HG02610 (cell line): ENCODE data around the gene MAP4K4.

ENCODE experiments used
- ATAC-seq: cut with Tn5 transposase; IDR thresholded peaks from one replicate; pipeline ENCODE4 v1.9.1; 2021; ENCODE audit warnings: mild to moderate bottlenecking, moderate library complexity; ENCODE audit not compliant: unreplicated experiment

The MAP4K4 gene

DNA sequence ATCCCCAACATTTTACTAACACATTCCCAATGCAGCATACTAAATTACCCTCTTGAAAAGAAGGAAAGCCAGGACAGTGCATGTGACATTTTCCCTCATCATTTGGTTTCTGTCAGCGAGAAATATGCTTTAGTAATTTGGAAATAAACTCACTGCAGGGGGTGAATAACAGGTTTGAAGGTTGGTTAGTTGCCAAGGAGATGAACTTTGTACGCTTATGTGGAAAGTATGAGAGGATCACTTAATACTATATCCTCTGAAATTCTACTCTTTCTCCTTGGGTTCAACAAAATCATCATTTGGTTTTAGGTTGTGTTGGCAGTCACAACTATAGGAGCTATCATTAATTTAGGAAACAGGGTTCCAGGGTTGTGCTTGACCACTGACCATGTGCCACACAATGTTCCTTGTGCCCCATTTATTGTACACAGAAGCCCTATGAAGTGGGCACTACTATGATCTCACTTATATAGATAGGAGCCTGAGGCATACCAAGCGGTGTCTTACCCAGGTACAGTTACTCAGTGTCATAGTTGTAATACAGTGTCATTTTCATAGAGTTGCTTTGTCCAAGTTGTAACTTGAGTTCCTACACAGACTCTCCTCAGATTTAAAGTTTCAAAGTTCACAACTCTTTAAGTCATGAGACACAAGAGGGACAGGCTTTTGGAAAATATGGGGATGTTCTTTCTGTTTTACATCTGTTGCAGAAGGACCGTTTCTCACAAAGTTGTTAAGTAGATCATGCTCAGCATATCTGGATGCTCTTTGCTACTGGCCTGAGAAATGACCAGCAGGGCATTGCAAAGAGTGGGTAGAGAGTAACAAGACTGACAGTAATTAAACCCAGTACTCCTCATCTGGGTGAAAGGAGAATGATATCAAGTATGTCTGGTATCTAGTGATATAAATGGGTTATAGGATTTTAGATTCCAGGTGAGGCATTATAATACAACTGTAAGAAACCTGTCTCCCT is 91.8 kb downstream of the MAP4K4 start:
- no peak for ATAC-seq

GRCh38 chr2:101790416-101790815 is 92.9 kb downstream of the MAP4K4 start:
- no peak for ATAC-seq

GRCh38 chr2:101790857-101791256 is 93.3 kb downstream of the MAP4K4 start:
- ATAC-seq, result no peak

DNA sequence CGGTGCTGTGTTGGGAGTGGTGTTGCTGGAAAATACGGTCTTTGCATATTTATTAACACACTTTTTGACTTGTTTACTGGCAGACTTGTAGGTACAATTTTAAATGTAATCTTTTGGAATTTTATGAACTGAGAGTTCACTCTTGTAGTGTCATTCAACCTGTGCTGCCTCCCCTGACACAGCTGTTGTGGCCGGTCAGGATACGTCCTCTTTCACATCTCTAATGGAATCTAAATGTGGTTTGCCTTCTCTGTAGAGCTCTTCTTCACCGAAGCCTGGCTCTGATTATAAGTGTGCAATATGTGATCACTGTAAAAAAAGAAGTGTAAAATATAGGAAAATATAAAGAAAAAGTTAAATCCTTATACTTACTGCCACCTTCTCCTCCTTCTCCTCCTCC is 94.7 kb downstream of the MAP4K4 start:
- no peak for ATAC-seq

DNA sequence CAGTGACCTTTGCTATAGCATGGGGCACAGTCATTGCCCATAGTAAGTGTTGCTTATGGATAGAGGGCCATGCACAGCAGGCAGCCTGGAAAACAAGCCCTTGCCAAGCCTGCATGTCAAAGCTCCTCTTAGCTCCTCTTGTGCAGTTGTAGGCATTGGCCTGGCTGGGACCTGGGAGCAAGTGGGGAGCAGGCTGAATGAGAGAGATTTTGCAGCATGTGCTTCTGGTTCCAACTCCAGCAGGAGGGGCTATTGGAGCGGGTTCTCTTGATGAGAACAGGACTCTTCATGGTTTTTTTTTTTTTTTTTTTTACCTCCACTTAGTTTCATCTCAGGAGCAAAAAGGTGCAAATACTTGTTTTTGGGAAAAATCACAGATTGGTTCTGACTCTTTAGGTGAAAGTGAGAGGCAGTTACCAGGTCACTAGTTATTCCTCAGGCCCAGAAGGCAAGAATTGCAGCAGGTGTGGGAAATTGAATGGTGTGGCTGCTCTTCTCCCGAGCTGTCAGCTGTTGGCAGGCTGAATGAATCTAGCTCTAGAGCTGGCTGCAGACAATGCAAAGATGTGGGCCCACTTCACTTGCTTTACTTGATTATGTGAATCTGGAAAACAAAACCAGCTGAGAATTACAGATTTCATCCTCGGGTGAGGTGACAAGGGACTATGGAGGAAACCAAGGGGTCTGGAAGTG is 95.9 kb downstream of the MAP4K4 start:
- ATAC-seq, result no peak

DNA sequence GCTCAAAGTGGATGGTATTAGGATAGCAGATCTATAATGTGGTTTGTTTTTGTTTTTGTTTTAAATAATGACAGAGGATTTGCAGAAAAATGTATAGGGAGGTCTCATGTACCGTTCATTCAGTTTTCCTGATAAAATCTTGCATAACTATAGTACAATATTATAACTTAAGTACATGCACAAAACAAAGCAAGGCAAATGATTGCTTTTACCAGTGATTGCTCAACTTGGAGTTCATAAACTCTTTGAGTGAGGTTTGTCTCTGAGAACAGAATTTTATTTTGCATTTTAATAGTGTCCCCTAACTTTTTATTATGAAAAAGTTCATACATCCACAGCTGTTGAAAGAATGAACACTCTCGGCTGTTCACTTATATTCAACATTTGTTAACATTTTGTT is 96.6 kb downstream of the MAP4K4 start:
- no peak for ATAC-seq

- ATAC-seq, result no peak
These were observed 97.5 kb downstream of the MAP4K4 start for GRCh38 chr2:101795033-101795432.

DNA sequence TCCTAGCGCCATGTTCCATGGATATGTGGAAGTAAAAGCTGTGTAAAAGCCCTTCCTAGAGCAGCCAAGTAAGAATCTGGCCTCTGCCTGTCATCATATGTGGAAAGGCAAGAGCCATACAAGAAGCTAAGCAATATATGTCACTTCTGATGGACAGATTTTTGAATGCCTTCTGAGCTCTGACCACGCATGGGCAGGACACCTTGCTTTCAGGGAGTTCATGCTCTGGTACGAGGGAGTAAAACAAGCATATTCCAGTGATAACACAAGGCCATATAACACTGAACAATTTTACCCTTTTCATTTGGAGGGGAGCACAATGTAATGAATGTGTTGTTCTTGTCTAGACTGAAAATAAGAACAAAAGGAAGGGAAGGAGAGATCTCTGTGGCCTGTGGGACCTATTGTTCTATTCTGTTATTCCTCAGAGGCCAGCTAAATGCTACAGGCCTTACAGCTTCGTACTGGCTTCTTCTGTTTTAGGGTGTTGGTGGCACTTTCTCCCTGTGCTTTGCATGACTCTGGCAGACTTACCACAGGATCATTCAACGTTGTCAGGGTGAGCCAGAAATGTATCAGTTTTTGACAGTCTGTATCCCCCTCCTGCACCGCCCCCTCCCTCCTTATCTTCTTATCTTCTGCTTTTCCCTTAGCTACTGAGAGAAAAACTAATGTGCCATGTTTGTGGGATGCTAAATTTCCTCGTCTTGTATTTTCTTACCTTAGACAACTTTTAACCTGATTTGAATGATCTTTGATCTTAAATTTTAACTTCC is 99.5 kb downstream of the MAP4K4 start:
- ATAC-seq, result no peak

GRCh38 chr2:101801496-101801895 is 104.0 kb downstream of the MAP4K4 start:
- ATAC-seq, result no peak

GRCh38 chr2:101802329-101802728 is 104.8 kb downstream of the MAP4K4 start:
- no peak for ATAC-seq

DNA sequence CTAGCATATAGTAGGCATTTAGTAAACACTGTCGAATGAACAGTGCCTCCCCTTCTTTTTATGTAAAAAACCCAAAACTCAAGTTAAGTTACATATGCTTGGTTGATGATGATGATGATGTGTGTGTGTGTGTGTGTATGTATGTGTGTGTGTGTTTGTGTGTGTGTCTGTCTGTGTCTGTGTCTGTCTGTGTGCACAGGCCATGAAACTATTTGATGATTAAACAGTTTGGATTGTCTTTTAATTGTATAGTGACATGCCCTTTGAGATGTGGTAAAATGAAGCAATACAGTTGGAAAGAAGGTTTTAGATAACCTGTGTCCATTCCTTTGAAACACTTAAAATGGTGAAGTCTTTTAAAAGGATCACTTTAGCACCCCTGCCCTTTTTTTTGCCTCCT is 105.6 kb downstream of the MAP4K4 start:
- ATAC-seq, result no peak

DNA sequence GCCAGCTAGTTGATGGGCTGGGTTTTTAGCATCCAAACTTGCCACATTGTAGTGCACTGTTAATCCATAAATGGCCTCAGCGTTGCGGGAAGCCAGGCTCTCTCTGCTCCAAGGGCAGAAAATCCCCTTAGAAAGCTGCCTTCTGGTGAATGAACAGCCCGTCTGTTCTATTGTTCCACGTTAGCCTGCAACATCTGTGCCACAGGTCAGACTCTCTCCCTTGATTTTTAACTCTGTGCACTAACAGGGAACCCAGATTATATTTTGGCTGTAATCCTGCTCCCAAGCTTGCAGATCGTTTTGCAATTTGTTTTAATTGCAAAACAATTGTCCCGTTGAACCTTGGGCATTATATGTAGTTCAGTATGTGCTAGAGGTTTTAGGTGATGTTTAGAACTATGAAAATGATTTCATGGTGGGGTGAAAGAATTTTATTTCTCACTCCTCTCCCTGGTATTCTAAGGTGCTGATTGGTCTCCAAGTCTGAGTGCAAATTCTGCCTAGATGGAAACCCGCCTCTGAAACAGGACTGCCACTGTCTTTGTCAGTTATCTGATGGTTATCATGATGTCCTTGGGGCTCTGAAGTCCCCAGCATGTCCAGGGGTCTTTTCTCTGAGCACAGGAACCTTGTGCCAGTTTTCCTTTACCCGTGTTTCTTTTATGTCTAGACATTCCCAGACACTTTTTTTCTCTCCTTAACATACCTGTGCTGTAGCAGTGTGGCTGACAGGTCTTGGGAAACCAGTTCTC is 106.6 kb downstream of the MAP4K4 start:
- ATAC-seq, result no peak

DNA sequence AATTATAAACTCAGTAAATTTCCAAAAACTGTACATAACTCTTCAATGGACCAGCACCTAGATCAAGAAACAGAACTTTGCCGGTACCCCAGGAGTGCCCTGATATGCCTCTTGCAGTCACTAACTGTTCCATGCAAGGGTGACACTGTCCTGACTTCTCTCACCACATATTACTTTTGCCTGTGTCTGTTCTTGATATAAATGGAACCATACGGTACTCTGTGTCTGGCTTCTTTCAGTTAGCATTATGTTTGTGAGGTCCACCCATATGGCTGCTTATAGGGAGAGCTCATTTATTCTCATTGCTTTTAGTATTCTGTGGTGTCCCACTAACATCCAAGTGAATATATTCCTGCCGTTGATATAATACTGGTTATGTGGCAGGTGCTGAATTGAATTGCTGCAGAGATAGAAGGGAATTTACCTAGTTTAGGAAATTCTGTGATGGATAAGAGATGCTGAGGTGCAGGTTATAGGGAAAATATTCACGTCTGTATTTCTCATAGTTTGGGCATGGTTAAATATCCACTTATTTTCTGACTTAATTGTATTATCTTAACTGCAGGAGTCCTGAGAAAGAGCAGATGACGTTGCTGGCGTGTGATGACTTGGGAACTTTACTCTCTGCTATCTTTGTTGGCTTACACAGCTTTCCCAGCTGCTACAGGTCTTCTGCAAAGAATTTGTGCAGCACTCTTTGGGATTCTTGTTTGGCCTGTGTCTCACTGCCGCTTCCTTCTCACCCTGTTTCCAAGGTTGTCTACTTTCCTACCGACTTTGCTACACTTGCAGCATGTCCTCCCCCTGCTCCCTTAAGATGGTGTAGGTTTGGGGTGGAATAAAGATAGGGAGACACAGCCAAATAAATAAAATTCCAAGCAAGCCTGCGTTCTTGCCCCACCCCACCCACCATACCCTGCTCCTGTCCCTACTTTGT is 107.9 kb downstream of the MAP4K4 start:
- ATAC-seq, result no peak

GRCh38 chr2:101806123-101806522 is 108.6 kb downstream of the MAP4K4 start:
- ATAC-seq, result no peak

- ATAC-seq, result no peak
These were observed 109.2 kb downstream of the MAP4K4 start for GRCh38 chr2:101806701-101807100.

DNA sequence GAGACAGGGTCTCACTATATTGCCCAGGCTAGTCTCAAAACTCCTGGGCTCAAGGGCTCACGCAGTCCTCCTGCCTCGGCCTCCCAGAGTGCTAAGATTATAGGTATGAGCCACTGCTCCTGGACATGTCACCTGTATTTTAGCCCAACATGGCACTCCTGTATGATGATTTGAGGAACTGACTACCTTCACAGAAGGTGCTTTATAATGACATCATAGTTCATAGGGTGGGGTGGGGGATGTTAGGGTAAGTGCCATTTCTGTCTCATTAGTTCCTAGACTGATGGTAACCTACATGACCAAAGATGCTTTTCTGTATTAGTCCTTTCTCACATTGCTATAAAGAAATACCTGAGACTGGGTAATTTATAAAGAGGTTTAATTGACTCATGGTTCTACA is 109.7 kb downstream of the MAP4K4 start:
- ATAC-seq, result no peak

GRCh38 chr2:101808006-101808562 is 110.6 kb downstream of the MAP4K4 start:
- no peak for ATAC-seq

DNA sequence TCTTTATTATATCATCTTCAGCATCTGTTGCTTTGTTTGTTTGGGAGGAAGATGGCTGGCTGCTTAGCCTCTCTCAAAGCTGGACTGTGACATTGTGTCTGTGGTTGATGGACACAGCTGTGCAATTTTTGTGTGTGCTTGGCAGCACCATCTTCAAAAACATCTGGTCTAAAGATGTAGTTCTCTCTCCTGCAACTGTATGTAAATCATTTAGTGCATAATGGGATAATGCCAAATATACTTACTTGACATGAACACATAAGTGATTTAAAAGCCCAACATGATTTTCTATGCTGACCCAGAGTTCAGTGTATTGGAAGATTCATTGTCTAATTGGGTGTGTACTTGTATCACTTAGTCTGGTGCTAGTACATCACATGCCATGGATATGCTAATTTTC is 112.2 kb downstream of the MAP4K4 start:
- ATAC-seq, result no peak
